GM10266 (cell line): Measurements from ENCODE around the gene HS1BP3.

Experiments used
- DNase-seq: peaks from one replicate; pipeline ENCODE4 v3.0.0; 2012; ENCODE audit errors: extremely low spot score
- CTCF ChIP-seq: IDR thresholded peaks from 2 replicates; pipeline ENCODE4 v1.5.1; 2012; ENCODE audit warnings: mild to moderate bottlenecking, low read depth; ENCODE audit not compliant: control insufficient read depth, insufficient read depth; ENCODE audit errors: missing control alignments

HS1BP3 gene

GRCh38 chr2:20661421-20662307 lies 10.8 kb upstream of the HS1BP3 start:
- TF ChIP-seq CTCF: peak; percentile 98
- peak; percentile 78 for DNase-seq

GRCh38 chr2:20660506-20661420 lies 9.9 kb upstream of the HS1BP3 start:
- no peak for DNase-seq
- TF ChIP-seq CTCF: no peak

- TF ChIP-seq CTCF: no peak
These were observed 6.8 kb upstream of the HS1BP3 start for GRCh38 chr2:20657522-20658235.

GRCh38 chr2:20656561-20656960 lies 5.7 kb upstream of the HS1BP3 start:
- TF ChIP-seq CTCF: no peak
- no peak for DNase-seq

More at GRCh38 chr2:20657522-20658235, 6.8 kb upstream of the HS1BP3 start:
- DNase-seq: no peak

- TF ChIP-seq CTCF: no peak
- no peak for DNase-seq
These were observed 3.6 kb upstream of the HS1BP3 start for GRCh38 chr2:20654535-20654813.

GRCh38 chr2:20653695-20654534 lies 3.0 kb upstream of the HS1BP3 start:
- peak; percentile 9 for TF ChIP-seq CTCF
- no peak for DNase-seq
